BJ (cell line): ENCODE results near the gene GLIPR1. TPM values are rescaled to one million over a fixed set of nuclear protein-coding genes. Genes with fewer than 3 reads are reported as not detected.

Experiments used
- CTCF ChIA-PET: fragments of 350-600 bp; formaldehyde crosslinking; extraction: SDS; loops from one replicate; lab custom pipeline; 2021; ENCODE audit warnings: antibody characterized with exemption, inconsistent platforms; lab: Yijun Ruan, JAX
- POLR2A ChIA-PET: fragments of 300-600 bp; sonication (Branson Sonifier 250); formaldehyde crosslinking; extraction: SDS; loops from one replicate; lab custom pipeline; 2021; ENCODE audit warnings: antibody characterized with exemption; lab: Charles Lee
- DNase-seq: peaks from one replicate; pipeline ENCODE4 v3.0.0-alpha.2; 2011; ENCODE audit warnings: low read depth
- H3K27me3 ChIP-seq: 2 replicates; pipeline ENCODE4 v1.6.0; 2011; ENCODE audit warnings: low read length; ENCODE audit not compliant: control insufficient read depth, insufficient read depth
- H3K36me3 ChIP-seq: 2 replicates; pipeline ENCODE4 v1.5.1; 2011; ENCODE audit warnings: low read length; ENCODE audit not compliant: control insufficient read depth, insufficient read depth
- H3K4me3 ChIP-seq: 2 replicates; pipeline ENCODE4 v1.5.1; 2011; ENCODE audit warnings: low read depth, mild to moderate bottlenecking, control low read depth, low read length
- polyA plus RNA-seq: library from polyadenylated mRNA; depleted of rRNA; stranded (reverse); fragments of >200 nt; gene quantifications from 2 replicates; pipeline ENCODE4 v1.2.3, GENCODE V29; 2011
- TF ChIP-seq, protein P1 (sequence below): IDR thresholded peaks from 2 replicates; pipeline ENCODE4 v1.5.1; 2011; ENCODE audit warnings: low read depth, mild to moderate bottlenecking, control low read depth, inconsistent platforms, low read length, moderate library complexity; ENCODE audit not compliant: insufficient read depth

Gene GLIPR1
- polyA plus RNA-seq, 1 experiment: 175 TPM

DNA sequence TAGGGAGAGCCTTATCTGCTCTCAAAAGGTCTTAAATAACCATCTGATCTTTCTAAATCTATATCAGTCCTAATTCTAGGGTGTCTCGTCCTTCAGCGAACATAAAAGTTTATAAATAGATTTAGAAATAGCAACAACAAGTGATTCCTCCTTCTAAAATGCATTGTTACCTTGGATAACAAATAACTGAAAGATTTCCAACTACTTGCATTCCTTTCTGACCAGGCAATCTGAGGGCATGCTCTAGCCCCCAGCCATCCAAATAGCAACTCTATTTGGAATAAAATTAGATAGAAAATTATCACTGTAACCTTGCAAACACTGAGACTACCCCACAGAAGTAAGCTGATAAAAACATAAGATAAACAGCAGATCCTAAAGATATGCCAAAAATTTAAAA, 52.7 kb downstream of the GLIPR1 start:
- Histone ChIP-seq H3K27me3 (no peaks in the 10 kb centered on the region), H3K36me3 (no peaks in the 10 kb centered on the region), H3K4me3 (no peak overlapping the region)
- TF ChIP-seq, protein P1, sequence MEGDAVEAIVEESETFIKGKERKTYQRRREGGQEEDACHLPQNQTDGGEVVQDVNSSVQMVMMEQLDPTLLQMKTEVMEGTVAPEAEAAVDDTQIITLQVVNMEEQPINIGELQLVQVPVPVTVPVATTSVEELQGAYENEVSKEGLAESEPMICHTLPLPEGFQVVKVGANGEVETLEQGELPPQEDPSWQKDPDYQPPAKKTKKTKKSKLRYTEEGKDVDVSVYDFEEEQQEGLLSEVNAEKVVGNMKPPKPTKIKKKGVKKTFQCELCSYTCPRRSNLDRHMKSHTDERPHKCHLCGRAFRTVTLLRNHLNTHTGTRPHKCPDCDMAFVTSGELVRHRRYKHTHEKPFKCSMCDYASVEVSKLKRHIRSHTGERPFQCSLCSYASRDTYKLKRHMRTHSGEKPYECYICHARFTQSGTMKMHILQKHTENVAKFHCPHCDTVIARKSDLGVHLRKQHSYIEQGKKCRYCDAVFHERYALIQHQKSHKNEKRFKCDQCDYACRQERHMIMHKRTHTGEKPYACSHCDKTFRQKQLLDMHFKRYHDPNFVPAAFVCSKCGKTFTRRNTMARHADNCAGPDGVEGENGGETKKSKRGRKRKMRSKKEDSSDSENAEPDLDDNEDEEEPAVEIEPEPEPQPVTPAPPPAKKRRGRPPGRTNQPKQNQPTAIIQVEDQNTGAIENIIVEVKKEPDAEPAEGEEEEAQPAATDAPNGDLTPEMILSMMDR: no peak
- DNase-seq: no peak
- CTCF ChIA-PET: interaction anchor here (1.2 kb wide), 1 partner anchor 10 kb away, joined by 4 read pairs; no protein-coding TSS in a partner anchor
- POLR2A ChIA-PET: no interaction called here

DNA sequence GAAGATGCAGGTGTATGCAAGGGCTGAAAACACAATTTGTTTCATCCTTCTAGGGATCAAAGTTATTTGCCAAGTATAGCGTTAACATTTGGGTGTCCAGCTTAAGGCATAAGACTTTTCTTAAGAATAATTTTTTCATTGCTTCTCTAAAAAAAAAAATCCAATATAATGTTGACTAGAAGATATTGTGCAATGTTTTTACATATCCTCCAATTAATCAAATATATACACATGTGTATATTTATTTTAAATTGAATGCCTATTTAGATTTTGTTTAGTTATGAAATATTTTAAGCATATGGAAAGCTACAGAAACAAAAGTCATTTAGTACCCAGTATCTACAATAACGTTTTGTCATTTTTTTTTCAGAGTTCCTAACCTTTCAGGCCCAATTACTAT, 59.3 kb downstream of the GLIPR1 start:
- ChIA-PET CTCF (interaction anchor here (0.6 kb wide), 1 partner anchor 14 kb away, joined by 3 read pairs; no protein-coding TSS in a partner anchor), POLR2A (no interaction called here)
- TF ChIP-seq, protein P1: no peak
- no peak overlapping the region for H3K4me3 ChIP-seq
- H3K36me3 ChIP-seq: no peaks in the 10 kb centered on the region
- no peaks in the 10 kb centered on the region for H3K27me3 ChIP-seq
- DNase-seq: no peak

DNA sequence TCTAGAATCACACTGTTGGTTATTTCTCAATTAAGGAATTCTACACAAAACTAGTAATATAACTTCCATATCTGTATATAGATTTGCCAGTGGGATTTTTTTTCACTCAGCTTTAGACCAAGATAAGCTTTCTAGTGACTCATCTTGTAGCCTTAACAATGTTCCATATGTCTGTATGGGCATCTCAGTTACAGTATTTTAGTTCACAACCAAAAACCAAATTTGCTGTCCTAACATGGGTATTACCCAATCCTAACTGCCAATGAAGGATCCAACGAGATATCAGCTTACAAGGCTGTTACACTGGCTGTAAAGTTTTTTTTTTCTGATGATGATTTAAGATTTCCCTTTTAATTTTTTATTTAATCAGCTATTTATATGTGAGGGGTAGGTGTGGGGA, 62.4 kb downstream of the GLIPR1 start:
- no peaks in the 10 kb centered on the region for H3K36me3 ChIP-seq
- H3K4me3 ChIP-seq: no peak overlapping the region
- TF ChIP-seq, protein P1: no peak
- ChIA-PET POLR2A (interaction anchor here (0.6 kb wide), 1 partner anchor 391 kb away, joined by 3 read pairs; no protein-coding TSS in a partner anchor), CTCF (interaction anchor here (1.0 kb wide), 1 partner anchor 9 kb away, joined by 4 read pairs; no protein-coding TSS in a partner anchor)
- DNase-seq: no peak
- H3K27me3 ChIP-seq: no peaks in the 10 kb centered on the region

DNA sequence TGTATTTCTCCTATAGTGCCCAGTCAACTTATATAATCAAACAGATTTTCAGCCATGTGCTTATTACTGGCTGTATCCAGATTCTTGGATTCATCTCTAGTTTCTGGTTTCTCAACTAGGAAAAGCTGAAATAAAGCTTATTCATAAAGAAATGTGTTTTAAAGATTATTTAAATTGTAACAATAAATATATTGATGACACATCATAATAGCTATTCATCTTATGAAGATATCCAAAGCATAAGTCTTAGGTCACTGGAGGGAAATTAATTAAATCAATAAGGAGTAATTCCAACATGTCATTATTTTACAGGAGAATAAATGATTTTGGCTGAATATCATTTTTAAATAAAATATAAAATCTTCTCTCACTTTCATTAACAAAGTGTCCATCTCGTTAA, 63.0 kb downstream of the GLIPR1 start:
- Histone ChIP-seq H3K27me3 (no peaks in the 10 kb centered on the region), H3K36me3 (no peaks in the 10 kb centered on the region), H3K4me3 (no peak overlapping the region)
- ChIA-PET POLR2A (interaction anchor here (0.6 kb wide), 1 partner anchor 390 kb away, joined by 3 read pairs; no protein-coding TSS in a partner anchor), CTCF (interaction anchor here (0.6 to 1.0 kb wide), 2 partner anchors 10 to 17 kb away, joined by 3 to 4 read pairs; no protein-coding TSS in a partner anchor)
- TF ChIP-seq, protein P1: no peak
- DNase-seq: no peak

DNA sequence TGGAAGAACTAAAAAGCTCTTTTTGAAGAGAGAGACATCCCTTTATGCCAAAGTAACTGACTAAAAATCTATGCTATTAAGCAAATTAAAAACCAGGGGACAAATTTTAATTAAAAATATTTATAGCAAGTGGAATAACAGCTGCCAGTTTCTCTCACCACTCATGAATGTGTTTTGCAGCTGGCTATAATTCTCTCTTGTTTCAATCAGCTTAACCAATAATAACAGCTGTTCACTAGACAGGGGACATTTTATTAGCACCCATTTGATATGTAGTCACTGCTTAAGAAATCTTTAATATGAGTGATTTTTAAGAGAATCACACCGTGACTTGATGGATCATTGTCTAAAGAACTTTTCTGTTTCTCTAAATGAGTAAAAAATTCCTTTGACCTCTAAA, 65.1 kb downstream of the GLIPR1 start:
- Histone ChIP-seq H3K27me3 (no peaks in the 10 kb centered on the region), H3K36me3 (no peaks in the 10 kb centered on the region), H3K4me3 (no peak overlapping the region)
- TF ChIP-seq, protein P1: no peak
- DNase-seq: no peak
- ChIA-PET CTCF (interaction anchor here (1.9 kb wide), 1 partner anchor 19 kb away, joined by 5 read pairs; no protein-coding TSS in a partner anchor), POLR2A (no interaction called here)
